Bronchial epithelial cell (primary cell): ENCODE results near the gene SDC4. TPM values are rescaled to one million over a fixed set of nuclear protein-coding genes. Genes with fewer than 3 reads are reported as not detected.

Experiments used
- DNase-seq: peaks from one replicate; pipeline ENCODE4 v3.0.0-alpha.2; 2010; ENCODE audit warnings: low read depth
- FAIRE-seq: peaks from 2 replicates; lab custom pipeline; 2011; peaks lifted over from hg19 to GRCh38; lab: Jason Lieb, UNC
- H3K27me3 ChIP-seq: 2 replicates; pipeline ENCODE4 v1.5.1; 2011; ENCODE audit warnings: low read length; ENCODE audit not compliant: control insufficient read depth, insufficient read depth
- H3K36me3 ChIP-seq: 2 replicates; pipeline ENCODE4 v1.5.1; 2011; ENCODE audit warnings: low read length; ENCODE audit not compliant: control insufficient read depth, insufficient read depth
- H3K4me3 ChIP-seq: 2 replicates; pipeline ENCODE4 v1.5.1; 2011; ENCODE audit warnings: mild to moderate bottlenecking, low read depth, low read length, control low read depth
- CTCF ChIP-seq: IDR thresholded peaks from 2 replicates; pipeline ENCODE4 v1.5.1; 2011; ENCODE audit warnings: mild to moderate bottlenecking, moderate library complexity, low read length, control low read depth, inconsistent platforms; ENCODE audit not compliant: insufficient read depth, severe bottlenecking
- total RNA-seq: library from RNA; depleted of rRNA; stranded (reverse); fragments of >200 nt; gene quantifications from 2 replicates; pipeline ENCODE4 v1.2.1, GENCODE V29; 2014

SDC4 gene
- total RNA-seq: 211 and 272 TPM in 2 replicates

- Histone ChIP-seq H3K4me3 (peak within 1 kb of the TSS; percentile 97), H3K36me3 (peaks cover 2% of the 10 kb centered on the region), H3K27me3 (no peaks in the 10 kb centered on the region)
- FAIRE-seq: no peak
- peak; percentile 61 for DNase-seq
- TF ChIP-seq CTCF: no peak
Observed at GRCh38 chr20:45347936-45348778, at the start of gene SDC4. Gene SDC4, minus strand, starts transcription at chr20:45348424. Its CDS starts 40 bp downstream, at chr20:45348384.

GRCh38 chr20:45395114-45395415 is 46.8 kb upstream of the SDC4 start:
- no peak overlapping the region for H3K4me3 ChIP-seq
- DNase-seq (no peak), FAIRE-seq (no peak)
- no peaks in the 10 kb centered on the region for H3K27me3 ChIP-seq
- no peak for TF ChIP-seq CTCF
- no peaks in the 10 kb centered on the region for H3K36me3 ChIP-seq

- FAIRE-seq: peak; percentile 47
- Histone ChIP-seq H3K27me3 (no peaks in the 10 kb centered on the region), H3K36me3 (no peaks in the 10 kb centered on the region), H3K4me3 (no peak overlapping the region)
- no peak for TF ChIP-seq CTCF
- DNase-seq: no peak
Observed at GRCh38 chr20:45394221-45395113, 46.2 kb upstream of the SDC4 start.

- Histone ChIP-seq H3K4me3 (no peak overlapping the region), H3K36me3 (no peaks in the 10 kb centered on the region), H3K27me3 (no peaks in the 10 kb centered on the region)
- no peak for FAIRE-seq
- TF ChIP-seq CTCF: peak; percentile 28
- DNase-seq: no peak
Observed at GRCh38 chr20:45392733-45393132, 44.5 kb upstream of the SDC4 start.

GRCh38 chr20:45391559-45391958 is 43.3 kb upstream of the SDC4 start:
- H3K4me3 ChIP-seq: no peak overlapping the region
- no peaks in the 10 kb centered on the region for H3K27me3 ChIP-seq
- H3K36me3 ChIP-seq: no peaks in the 10 kb centered on the region
- TF ChIP-seq CTCF: no peak
- FAIRE-seq (no peak), DNase-seq (no peak)
